ENCODE results near the gene LCA5L.

GRCh38 chr21:39447264-39447663 is 1.7 kb upstream of the LCA5L start:
- no peak for TF ChIP-seq POLR2A (IDR thresholded peaks at IDR 0.05)
- TF ChIP-seq, protein P1, sequence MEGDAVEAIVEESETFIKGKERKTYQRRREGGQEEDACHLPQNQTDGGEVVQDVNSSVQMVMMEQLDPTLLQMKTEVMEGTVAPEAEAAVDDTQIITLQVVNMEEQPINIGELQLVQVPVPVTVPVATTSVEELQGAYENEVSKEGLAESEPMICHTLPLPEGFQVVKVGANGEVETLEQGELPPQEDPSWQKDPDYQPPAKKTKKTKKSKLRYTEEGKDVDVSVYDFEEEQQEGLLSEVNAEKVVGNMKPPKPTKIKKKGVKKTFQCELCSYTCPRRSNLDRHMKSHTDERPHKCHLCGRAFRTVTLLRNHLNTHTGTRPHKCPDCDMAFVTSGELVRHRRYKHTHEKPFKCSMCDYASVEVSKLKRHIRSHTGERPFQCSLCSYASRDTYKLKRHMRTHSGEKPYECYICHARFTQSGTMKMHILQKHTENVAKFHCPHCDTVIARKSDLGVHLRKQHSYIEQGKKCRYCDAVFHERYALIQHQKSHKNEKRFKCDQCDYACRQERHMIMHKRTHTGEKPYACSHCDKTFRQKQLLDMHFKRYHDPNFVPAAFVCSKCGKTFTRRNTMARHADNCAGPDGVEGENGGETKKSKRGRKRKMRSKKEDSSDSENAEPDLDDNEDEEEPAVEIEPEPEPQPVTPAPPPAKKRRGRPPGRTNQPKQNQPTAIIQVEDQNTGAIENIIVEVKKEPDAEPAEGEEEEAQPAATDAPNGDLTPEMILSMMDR (IDR thresholded peaks at IDR 0.05) = no peak

All from uterus (tissue), 2 donors.